ENCODE results near the gene SPIRE1.

- TF ChIP-seq EZH2phosphoT487 (IDR thresholded peaks at IDR 0.05; ENCODE audit: insufficient read depth, low read depth) (no peak), EZH2 (IDR thresholded peaks at IDR 0.05; ENCODE audit: insufficient read depth, poor library complexity, severe bottlenecking) (no peak)
Observed at GRCh38 chr18:12403601-12404506, 254.1 kb downstream of the SPIRE1 start.

All from GM23248 (cell line).